Gastrocnemius medialis (tissue), 4 donors: ENCODE results near the gene USP17L24.
"Not testable (repeated sequence)": the region's sequence is repeated elsewhere in the genome, so short reads cannot be mapped to it uniquely, and the experiment has no call there.

ENCODE experiments used
- CTCF ChIP-seq, 5 experiments: fragments of 450-650 bp in 3 of 5; fragments of 200-600 bp in 2 of 5; sonication (generic) in 2 of 5; IDR thresholded peaks in 4 of 5; conservative IDR thresholded peaks in 1 of 5; 1 replicate in 4 of 5; 2 replicates in 1 of 5; pipeline ENCODE4 v1.5.1; 2016 to 2019; ENCODE audit warnings: antibody characterized with exemption in 5 of 5, mild to moderate bottlenecking in 3 of 5, moderate library complexity in 3 of 5
- POLR2A ChIP-seq, 2 donors: fragments of 450-650 bp; IDR thresholded peaks; one replicate each; pipeline ENCODE4 v1.6.1; 2017; ENCODE audit warnings: antibody characterized with exemption in 2 of 2, mild to moderate bottlenecking in 2 of 2, moderate library complexity in 2 of 2

GRCh38 chr4:9329611-9330010 lies 4.6 kb downstream of the USP17L24 start, which contains the start of gene USP17L25:
- TF ChIP-seq POLR2A (IDR thresholded peaks at IDR 0.05); CTCF (IDR thresholded peaks at IDR 0.05 in 4 of 5, conservative IDR thresholded peaks at IDR 0.05 in 1 of 5): not testable (repeated sequence)
